CD4-positive, alpha-beta T cell treated with Interleukin-6 for 4 hours (primary cell): ENCODE results near the gene SENP7.
A peak's percentile ranks its signal among the peaks of the same experiment; 100 is the strongest.
"Not testable (repeated sequence)": the region's sequence is repeated elsewhere in the genome, so short reads cannot be mapped to it uniquely, and the experiment has no call there.

Source experiments
- DNase-seq: peaks from one replicate; pipeline ENCODE4 v3.0.0-alpha.2; 2020; ENCODE audit warnings: mixed read lengths

Gene SENP7

DNA sequence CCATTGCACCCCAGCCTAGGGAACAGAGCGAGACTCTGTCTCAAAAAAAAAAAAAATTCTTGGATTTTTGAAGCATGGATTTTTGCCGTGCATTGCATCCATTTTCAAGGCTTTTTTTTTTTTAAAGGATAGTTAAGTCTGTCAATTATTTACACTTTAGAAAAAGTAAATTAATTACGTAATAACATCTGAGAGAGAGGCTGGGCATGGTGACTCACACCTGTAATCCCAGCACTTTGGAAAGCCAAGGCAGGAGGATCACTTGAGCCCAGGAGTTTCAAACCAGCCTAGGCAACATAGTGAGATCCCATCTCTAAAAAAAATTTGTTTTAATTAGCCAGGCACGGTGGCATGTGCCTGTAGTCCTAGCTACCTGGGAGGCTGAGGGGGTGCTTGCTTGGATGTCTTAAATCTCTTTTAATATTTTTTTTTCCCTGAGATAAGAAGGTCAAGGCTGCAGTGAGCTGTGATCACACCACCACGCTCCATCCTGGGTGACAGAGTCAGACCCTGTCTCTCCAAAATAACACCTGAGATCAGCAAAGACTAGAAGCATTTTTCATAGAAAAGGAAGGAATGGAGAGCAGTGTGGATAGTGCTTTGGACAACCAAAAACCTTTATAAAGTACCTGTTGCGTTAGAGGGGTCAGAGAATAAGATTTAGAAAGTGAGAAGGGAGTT lies 6.8 kb upstream of the SENP7 start:
- DNase-seq = no peak

DNA sequence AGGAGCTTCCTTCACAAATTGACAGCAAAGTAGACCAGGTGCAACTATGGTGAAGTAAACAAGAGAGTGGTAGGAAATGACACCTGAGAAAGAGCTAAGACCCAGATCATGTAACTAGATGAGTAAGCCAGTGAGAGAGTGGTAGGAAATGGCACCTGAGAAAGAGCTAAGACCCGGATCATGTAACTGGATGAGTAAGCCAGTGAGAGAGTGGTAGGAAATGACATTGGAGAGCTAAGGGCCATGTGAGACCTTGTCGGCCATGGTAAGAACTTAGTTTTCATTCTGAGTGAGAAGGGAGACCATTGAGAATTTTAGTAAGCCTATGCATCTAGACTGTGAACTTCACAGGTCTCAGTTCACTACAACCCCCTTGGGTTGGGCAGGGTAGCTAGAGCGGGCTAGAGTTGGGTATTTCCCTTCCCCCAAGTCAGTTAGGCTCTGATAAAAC lies 5.4 kb upstream of the SENP7 start:
- peak; percentile 63 for DNase-seq

DNA sequence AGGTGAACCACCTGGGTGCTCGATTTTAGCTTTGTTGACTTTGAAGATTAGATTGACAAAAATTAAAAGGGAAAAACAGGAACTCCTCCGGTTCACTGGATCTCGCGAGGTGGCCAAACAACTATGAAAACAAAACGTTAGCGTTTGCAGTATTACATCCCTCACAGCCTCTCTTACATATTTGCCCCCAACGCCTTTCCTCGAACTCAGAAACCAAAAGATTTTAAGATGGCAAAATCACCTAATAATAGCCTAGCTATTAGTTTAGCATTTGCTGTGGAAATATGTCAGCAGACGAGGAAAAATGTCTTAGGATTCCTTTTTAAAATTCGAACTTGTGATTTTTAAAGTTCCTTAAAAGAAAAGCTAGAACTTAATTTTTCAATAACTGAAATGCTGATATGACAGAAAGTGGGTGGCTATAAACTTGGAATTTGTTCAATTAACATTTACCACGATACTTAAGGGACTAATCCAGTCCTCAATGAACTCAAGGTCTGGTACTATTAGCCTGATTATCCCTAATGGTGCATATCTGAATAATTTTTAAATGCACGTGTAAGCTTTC lies 491 bp upstream of the SENP7 start:
- no peak for DNase-seq

DNA sequence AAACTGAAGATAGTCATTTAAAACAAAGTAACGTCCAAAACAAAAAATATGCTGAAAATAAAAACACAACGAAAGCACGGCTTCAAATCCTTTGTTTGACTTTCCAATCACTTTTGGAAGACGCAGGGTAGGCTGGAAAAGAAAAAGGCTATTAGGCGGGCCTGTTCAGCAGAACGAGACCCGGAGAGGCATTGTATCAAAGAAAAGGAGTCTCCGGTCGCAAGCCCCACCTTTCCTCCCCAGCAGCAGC lies 691 bp downstream of the SENP7 start:
- peak; percentile 60 for DNase-seq

DNA sequence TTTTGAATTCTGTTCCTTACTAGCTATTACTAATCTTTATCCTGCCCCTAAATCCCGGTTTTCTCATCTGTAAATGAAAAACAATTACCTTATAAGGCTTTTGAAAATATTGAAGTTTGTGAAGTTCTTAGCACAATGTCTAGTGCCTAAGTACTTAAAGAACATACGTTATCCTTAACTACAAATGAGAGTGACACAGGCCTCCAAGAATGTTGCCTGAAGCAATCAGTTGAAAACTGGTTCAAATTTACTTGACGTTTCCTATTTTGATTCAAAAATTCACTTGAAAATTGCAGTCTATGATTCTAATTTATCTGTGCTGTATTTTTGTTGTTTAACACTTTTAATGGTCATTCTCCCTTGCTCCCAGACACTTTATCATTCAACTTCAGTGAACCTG lies 3.2 kb downstream of the SENP7 start:
- DNase-seq = no peak

DNA sequence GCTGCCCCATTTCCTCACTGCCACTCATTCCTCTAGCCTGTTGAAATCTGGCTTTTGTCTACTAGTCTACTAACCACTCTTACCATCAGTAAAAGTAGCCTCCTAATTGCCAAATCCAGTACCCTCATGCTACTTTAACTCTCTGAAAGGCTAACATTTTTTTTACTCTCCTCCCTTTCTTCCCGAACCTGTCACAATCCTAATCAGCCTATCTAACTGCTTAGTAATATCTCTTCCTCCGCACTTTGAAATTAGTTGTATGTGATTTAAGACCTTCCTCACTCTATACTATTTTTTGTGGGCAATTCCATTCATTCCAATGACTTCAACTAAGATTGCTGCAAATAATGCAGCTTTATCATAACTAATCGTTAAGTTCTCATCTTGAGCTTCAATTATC lies 3.7 kb downstream of the SENP7 start:
- DNase-seq = no peak

DNA sequence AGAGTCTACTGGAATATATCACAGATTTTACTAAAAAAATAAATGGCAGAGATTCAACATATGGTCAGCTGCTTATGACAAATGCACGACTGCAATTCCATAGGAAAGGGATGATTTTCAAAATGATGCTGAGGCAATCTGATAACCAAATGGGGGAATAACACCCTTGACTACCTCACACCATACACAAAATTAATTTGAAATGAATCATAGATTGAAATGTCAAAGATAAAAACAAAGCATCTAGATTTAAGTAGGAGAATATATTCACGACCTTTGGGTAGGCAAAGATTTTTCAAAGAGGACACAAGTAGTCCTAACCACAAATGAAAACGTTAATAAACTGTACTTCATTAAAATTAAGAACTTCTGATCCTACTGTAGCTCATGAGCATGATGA lies 11.2 kb downstream of the SENP7 start:
- DNase-seq = no peak

DNA sequence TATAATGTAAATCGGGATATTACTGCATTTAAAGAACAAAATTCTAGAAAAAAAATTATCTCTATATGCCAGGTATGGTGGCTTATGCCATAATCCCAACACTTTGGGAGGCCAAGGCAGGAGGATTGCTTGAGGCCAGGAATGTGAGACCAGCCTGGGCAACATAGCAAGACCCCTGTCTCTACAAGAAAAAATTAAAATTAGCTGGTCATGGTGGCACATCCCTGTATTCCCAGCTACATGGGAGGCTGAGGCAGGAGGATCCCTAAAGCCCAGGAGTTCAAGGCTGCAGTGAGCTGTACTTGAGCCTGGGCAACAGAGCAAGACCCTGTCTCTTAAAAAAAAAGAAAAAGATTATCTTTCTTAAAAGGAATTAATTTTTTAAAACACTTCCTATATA lies 12.8 kb downstream of the SENP7 start:
- no peak for DNase-seq

DNA sequence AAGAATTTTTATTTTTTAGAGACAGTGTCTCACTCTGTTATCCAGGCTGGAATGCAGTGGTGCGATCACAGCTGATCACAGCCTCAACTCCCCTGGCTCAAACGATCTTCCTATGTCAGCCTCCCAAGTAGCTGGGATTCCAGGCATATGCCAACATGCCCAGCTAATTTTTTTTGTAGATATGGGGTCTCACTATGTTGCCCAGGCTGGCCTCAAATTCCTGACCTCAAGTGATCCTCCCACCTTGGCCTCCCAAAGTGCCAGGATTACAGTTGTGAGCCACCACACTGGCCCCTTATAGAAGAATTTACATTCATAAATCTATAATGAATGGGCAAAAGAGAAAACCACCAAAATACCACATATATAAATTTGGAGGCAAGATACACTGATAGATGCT lies 15.2 kb downstream of the SENP7 start:
- no peak for DNase-seq

DNA sequence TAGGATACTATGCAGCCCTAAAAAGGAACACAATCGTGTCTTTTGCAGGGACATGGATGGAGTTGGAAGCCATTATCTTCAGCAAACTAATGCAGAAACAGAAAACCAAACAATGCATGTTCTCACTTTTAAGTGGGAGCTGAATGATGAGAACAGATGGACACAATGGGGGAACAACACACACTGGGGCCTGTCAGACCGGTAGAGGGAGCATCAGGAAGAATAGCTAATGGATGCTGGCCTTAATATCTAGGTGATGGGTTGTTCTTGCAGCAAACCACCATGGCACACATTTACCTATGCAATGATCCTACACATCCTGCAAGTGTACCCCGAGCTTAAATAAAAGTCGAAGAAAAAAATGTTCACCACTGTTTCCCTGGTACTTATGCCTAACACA lies 17.5 kb downstream of the SENP7 start:
- no peak for DNase-seq

DNA sequence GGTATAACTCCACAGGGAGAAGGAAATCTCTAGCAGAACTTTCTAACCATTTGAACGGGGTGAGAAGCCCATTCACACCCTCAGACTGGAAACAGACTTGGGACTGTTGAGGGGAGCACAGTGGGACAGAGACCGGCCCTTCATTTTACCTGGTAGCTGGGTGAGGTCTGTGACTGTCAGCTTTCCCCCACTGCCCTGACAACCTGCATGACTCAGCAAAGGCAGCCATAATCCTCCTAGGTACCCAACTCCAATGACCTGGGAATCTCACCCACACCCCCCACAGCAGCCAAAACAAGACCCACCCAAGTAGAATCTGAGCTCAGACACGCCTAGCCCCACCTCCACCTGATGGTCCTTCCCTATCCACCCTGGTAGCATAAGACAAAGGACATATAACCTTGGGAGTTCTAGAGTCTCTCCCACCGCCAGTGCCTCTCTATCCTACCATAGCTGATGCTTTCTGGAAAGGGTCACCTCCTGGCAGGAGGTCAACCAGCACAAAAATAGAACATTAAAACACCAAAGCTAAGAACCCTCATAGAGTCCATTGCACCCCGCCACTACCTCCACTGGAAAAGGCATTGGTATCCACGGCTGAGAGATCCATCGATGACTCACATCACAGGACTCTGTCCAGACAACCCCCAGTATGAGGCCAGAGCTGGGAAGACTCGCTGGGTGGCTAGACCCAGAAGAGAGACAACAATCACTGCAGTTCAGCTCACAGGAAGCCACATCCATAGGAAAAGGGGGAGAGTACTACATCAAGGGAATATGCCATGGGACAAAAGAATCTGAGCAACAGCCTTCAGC lies 28.0 kb downstream of the SENP7 start:
- no peak for DNase-seq

DNA sequence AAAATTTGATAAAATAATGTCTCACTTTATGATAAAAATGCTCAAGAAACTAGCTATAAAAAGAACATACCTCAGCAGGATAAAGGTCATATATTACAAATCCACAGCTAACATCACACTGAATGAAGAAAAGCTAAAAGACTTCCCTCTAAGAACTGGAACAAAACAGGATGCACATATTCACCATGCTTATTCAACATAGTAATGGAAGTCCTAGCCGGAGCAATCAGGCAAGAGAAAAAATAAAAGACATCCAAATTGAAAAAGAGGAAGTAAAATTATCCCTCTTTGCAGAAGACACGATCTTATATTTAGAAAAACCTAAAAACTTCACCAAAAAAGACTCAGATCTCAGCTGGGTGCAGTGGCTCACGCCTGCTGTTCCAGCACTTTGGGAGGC lies 34.0 kb downstream of the SENP7 start:
- DNase-seq = no peak

DNA sequence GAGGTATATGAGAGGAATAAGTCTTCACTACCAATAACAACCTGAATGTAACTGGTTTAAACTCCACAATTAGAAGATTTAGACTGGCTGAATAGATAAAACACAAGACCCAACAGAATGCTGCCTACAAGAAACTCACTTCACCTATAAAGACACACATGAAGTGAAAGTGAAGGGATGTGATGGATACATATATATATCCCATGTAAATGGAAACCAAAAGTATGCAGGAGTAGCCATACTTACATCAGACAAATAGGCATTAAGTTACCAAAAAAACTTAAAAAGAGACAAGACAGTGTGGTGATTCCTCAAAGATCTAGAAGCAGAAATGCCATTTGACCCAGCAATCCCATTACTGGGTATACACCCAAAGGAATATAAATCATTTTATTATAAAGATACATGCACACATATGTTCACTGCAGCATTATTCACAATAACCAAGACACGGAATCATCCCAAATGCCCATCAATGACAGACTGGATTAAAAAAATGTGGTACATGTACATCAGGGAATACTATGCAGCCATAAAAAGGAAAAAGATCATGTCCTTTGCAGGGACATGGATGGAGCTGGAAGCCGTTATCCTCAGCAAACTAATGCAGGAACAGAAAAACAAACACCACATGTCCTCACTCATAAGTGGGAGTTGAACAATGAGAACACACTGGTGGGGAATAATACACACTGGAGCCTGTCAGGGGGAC lies 38.0 kb downstream of the SENP7 start:
- DNase-seq = not testable (repeated sequence)

DNA sequence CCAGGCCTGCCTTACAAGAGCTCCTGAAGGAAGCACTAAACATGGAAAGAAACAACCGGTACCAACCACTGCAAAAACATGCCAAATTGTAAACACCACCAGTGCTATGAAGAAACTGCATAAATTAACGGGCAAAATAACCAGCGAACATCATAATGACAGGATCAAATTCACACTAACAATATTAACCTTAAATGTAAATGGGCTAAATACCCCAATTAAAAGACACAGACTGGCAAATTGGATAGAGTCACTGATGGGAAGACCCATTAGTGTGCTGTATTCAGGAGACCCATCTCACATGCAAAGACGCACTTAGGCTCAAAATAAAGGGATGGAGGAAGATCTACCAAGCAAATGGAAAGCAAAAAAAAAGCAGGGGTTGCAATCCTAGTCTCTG lies 44.3 kb downstream of the SENP7 start:
- DNase-seq = not testable (repeated sequence)

DNA sequence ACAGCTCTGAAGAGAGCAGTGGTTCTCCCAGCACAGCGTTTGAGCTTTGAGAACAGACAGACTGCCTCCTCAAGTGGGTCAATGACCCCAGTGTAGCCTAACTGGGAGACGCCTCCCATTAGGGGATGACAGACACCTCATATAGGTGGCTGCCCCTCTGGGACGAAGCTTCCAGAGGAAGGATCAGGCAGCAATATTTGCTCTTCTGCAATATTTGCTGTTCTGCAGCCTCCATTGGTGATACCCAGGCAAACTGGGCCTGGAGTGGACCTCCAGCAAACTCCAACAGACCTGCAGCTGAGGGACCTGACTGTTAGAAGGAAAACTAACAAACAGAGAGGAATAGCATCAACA lies 45.7 kb downstream of the SENP7 start:
- DNase-seq = not testable (repeated sequence)

DNA sequence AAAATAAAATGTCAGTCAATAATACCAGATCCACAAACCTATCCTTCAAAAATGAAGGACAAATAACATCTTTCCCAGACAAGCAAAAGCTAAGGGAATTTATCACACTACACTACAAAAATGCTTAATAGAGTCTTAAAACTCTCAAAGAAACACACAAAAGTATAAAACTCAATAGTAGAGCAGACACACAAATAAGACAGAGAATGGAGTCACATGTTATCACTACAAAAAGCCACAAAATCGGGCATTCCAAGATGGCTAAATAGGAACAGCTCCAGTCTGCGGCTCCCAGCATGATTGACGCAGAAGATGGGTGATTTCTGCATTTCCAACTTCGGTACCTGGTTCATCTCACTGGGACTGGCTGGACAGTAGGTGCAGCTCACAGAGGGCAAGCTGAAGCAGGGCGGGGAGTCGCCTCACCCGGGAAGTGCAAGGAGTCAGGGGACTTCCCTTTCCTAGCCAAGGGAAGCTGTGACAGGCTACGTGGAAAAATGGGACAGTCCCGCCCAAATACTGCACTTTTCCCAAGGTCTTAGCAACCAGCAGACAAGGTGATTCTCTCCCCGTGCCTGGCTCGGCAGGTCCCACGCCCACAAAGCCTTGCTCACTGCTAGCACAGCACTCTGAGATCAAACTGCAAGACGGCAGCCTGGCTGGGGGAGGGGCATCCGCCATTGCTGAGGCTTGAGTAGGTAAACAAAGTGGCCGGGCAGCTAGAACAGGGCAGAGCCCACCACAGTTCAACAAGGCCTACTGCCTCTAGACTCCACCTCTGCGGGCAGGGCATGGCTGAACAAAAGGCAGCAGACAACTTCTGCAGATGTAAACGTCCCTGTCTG lies 46.3 kb downstream of the SENP7 start:
- DNase-seq = peak; percentile 70

DNA sequence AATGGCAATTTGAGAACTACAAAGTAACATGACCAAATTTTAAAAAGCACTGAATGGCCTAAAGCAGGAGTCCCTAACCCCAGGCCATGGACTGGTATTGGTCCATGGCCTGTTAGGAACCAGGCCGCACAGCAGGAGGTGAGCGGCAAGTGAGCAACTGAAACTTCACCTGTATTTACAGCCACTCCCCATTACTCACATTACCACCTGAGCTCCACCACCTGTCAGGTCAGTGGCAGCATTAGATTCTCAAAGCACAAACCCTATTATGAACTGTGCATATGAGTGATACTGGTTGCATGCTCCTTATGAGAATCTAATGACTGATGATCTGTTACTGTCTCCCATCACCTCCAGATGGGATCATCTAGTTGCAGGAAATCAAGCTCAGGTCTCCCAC lies 48.8 kb downstream of the SENP7 start:
- DNase-seq = no peak

DNA sequence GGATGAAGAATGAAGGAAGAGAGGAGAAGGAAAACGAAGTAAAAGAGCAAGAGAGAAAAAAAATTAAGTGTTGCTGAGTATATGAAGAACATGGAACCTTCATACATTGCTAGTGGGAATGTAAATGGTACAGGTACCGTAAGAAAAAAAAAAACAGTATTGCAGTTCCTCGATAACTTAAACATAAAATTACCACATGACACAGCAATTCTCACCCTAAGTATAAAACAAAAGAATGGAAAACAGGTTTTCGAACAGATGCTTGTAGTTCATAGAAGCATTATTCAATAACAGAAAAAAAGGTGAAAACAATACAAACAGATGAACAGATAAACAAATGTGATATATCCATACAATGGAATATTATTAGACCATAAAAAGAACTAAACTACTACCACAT lies 51.6 kb downstream of the SENP7 start:
- DNase-seq = no peak

DNA sequence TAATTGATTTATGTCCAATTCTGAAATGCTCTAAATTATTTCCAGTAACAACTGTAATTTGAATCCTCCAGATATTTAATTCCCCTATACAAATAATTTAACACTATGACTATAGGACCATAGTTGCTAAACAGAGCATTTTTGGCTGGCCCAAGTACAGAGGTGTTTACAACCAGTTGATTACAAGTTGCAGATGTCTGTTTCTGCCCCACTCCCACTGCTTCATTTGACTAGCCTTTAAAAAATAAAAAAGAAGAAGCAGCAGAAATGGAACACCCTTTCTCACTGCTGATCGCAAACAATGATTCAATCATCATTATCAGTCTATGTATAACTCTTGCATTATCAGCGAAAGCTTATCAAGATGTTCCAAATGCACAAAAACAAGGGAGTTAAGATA lies 54.6 kb downstream of the SENP7 start:
- DNase-seq = no peak

DNA sequence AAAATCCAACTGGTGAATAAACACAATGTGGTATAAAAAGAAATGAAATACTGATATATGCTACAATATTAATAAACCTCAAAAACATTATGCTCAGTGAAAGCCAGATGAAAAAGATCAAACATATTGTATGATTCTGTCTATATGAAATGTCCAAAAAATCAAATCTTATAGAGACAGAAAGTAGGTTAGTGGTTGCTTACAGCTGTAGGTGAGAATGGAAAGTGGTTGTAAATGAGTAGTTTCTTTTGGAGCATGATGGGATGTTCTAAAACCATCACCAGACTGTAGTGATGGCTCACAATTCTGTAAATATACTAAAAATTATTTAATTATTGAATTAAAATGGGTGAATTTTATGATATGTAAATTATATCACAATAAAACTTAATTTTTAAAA lies 58.4 kb downstream of the SENP7 start:
- no peak for DNase-seq

DNA sequence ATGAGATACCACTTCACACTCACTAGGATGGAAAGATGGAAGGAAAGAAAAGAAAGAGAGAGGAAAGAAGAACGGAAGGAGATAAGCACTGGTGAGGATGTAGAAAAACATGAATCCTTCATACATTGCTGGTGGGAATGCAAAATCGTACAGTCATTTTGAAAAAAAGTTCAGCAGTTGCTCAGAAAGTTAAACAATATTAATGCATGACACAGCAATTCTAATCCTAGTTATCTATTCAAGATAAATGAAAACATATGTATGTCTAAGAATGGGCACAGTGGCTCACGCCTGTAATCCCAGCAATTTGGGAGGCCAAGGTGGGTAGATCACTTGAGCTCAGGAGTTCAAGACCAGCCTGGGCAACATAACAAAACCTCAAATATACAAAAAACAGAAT lies 59.1 kb downstream of the SENP7 start:
- no peak for DNase-seq

DNA sequence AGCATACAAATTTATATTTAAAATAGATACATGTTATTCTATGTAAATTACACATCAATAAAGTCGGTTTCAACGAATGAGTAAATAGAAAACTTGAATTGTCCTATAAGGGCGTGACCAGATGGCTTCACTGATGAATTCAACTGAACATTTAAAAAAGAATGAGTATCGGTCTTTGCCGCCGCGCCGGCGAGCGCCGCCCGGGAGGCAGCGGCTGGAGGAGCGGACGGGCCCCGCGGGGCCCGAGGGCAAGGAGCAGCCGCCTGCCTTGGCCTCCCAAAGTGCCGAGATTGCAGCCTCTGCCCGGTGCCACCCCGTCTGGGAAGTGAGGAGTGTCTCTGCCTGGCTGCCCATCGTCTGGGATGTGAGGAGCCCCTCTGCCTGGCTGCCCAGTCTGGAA lies 74.4 kb downstream of the SENP7 start:
- not testable (repeated sequence) for DNase-seq

DNA sequence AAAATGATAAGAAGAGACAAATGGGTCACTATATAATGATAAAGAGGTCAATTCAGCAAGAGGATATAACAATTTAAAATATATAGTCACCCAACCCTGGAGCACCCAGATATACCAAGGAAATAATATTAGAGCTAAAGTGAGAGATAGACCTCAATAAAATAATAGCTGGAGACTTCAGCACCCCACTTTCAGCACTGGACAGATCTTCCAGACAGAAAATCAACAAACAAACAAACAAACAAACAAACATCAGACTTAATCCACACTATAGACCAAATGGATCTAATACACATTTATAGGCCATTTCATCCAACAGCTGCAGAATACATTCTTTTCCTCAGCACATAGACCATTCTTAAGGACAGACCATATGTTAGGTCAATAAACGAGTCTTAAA lies 79.4 kb downstream of the SENP7 start:
- DNase-seq = no peak
